ENCODE measurements around the gene CCDC34. TPM values are rescaled to one million over a fixed set of nuclear protein-coding genes. Genes with fewer than 3 reads are reported as not detected.

The CCDC34 gene
- total and polyA plus RNA-seq, 2 of the 8 experiments (the other 6 are each of a cell fraction or from before 2014, with no cell fraction given): 7.7 to 24.3 TPM

- no peak for FAIRE-seq
- 80% methylated on average over 5 of the region's 5 CpGs; no CpG with 5 or more reads in 1 of the 2 experiments for WGBS, 2 experiments (ENCODE audit: extremely low coverage in 1 of 2, insufficient coverage in 1 of 2, insufficient read length in 1 of 2, insufficient replicate concordance in 2 of 2, low coverage in 1 of 2, low lambda C conversion rate in 2 of 2, missing lambda C conversion rate in 1 of 2)
- TF ChIP-seq, protein P1, sequence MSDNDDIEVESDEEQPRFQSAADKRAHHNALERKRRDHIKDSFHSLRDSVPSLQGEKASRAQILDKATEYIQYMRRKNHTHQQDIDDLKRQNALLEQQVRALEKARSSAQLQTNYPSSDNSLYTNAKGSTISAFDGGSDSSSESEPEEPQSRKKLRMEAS (IDR thresholded peaks at IDR 0.05): no peak
- TF ChIP-seq RNF2 (IDR thresholded peaks at IDR 0.05; ENCODE audit: borderline replicate concordance, low read depth, low read length, missing control alignments, poor library complexity, severe bottlenecking) (no peak), RXRA (IDR thresholded peaks at IDR 0.05; ENCODE audit: insufficient read depth, low read depth, low read length) (no peak), SIX5 (IDR thresholded peaks at IDR 0.05; ENCODE audit: low read depth, low read length) (no peak), CTBP2 (IDR thresholded peaks at IDR 0.05; ENCODE audit: borderline replicate concordance, insufficient read depth, insufficient read length, low read length) (no peak), PHF8 (conservative IDR thresholded peaks at IDR 0.05; ENCODE audit: low read depth, low read length) (no peak), JUND (IDR thresholded peaks at IDR 0.05; ENCODE audit: low read length) (no peak), YY1 (IDR thresholded peaks at IDR 0.05; ENCODE audit: low read depth, low read length) (no peak), SAP30 (IDR thresholded peaks at IDR 0.05; ENCODE audit: insufficient read depth, insufficient replicate concordance, low read length) (no peak)
- TF ChIP-seq, protein P2, sequence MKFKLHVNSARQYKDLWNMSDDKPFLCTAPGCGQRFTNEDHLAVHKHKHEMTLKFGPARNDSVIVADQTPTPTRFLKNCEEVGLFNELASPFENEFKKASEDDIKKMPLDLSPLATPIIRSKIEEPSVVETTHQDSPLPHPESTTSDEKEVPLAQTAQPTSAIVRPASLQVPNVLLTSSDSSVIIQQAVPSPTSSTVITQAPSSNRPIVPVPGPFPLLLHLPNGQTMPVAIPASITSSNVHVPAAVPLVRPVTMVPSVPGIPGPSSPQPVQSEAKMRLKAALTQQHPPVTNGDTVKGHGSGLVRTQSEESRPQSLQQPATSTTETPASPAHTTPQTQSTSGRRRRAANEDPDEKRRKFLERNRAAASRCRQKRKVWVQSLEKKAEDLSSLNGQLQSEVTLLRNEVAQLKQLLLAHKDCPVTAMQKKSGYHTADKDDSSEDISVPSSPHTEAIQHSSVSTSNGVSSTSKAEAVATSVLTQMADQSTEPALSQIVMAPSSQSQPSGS (IDR thresholded peaks at IDR 0.05; ENCODE audit: low read length): no peak
Measured at GRCh38 chr11:27401280-27401832, 38.3 kb upstream of the CCDC34 start.

More at GRCh38 chr11:27401280-27401832, 38.3 kb upstream of the CCDC34 start:
- Histone ChIP-seq H3K4me3 (ENCODE audit: extremely low read depth in 1 of 4, insufficient read depth in 2 of 4, low read depth in 3 of 4, low read length in 4 of 4) (no peak overlapping the region), H2BK20ac (ENCODE audit: low read length) (no peak overlapping the region), H3K4me2 (ENCODE audit: insufficient read depth in 1 of 2, low read depth in 2 of 2, low read length in 2 of 2) (no peak overlapping the region), H3K4ac (replicated peaks; ENCODE audit: insufficient read length, low read depth, low read length) (no peak overlapping the region), H2BK5ac (ENCODE audit: low read depth, low read length) (no peak overlapping the region), H3K14ac (ENCODE audit: insufficient read length) (no peak overlapping the region), H3K36me3 (ENCODE audit: control insufficient read depth in 2 of 4, insufficient read depth in 4 of 4, low read length in 3 of 4) (peaks cover 0 to 21% (median 5%) of the 10 kb centered on the region in 4 experiments; a peak in 5 of 8 replicates), H4K5ac (ENCODE audit: insufficient read length, low read depth, low read length) (no peak overlapping the region), H3K18ac (ENCODE audit: extremely low read depth, low read length) (no peak overlapping the region), H4K8ac (ENCODE audit: extremely low read depth, insufficient read depth, low read length) (no peak overlapping the region), H3K4me1 (replicated peaks in 1 of 4; ENCODE audit: control insufficient read depth in 3 of 4, insufficient read depth in 4 of 4, low read length in 3 of 4) (peaks cover 0 to 6% (median 2%) of the 10 kb centered on the region in 4 experiments; a peak in 2 of 7 replicates), H4K91ac (replicated peaks; ENCODE audit: insufficient read length, low read length) (no peak overlapping the region), H3K79me2 (ENCODE audit: control insufficient read depth in 1 of 2, insufficient read depth in 2 of 2, low read length in 2 of 2) (peaks cover 3 to 44% of the 10 kb centered on the region in 2 experiments; a peak in 3 of 4 replicates), H2AK5ac (ENCODE audit: low read depth, low read length) (no peak overlapping the region), H2BK120ac (replicated peaks; ENCODE audit: low read depth, low read length) (no peak overlapping the region), H3K23me2 (ENCODE audit: low read depth, low read length) (no peaks in the 10 kb centered on the region), H3K27ac (ENCODE audit: low read depth, low read length) (no peak overlapping the region), H3K27me3 (replicated peaks in 1 of 4; ENCODE audit: control insufficient read depth in 3 of 4, extremely low read depth in 1 of 4, insufficient read depth in 3 of 4, low read length in 3 of 4) (no peaks in the 10 kb centered on the region), H3K9me3 (ENCODE audit: insufficient read depth in 2 of 2, low read depth in 1 of 2, low read length in 1 of 2) (no peaks in the 10 kb centered on the region), H2BK15ac (ENCODE audit: low read length) (no peak overlapping the region), H3K9ac (replicated peaks in 1 of 4; ENCODE audit: extremely low read depth in 1 of 4, low read depth in 3 of 4, low read length in 3 of 4) (no peak overlapping the region; a peak in 1 of 7 replicates), H3K23ac (ENCODE audit: insufficient read length) (no peak overlapping the region), H2BK12ac (ENCODE audit: low read depth, low read length) (no peak overlapping the region), H3K56ac (replicated peaks; ENCODE audit: insufficient read length, low read depth, low read length) (no peak overlapping the region), H4K20me1 (replicated peaks in 1 of 2; ENCODE audit: control insufficient read depth in 1 of 2, insufficient read depth in 2 of 2, low read length in 2 of 2) (peaks cover 4 to 13% of the 10 kb centered on the region in 2 experiments), H3K79me1 (ENCODE audit: low read depth, low read length) (peaks cover 4% of the 10 kb centered on the region; the same call in 1 of the 2 replicates), H2AFZ (ENCODE audit: low read length) (no peak overlapping the region)
- no peak for DNase-seq (ENCODE audit: low read depth in 1 of 2, low spot score in 2 of 2)
- ChIA-PET POLR2A (ENCODE audit: partially characterized antibody) (interaction anchor here (1.1 kb wide), 1 partner anchor 42 kb away, joined by 3 read pairs; no protein-coding TSS in a partner anchor), CTCF (ENCODE audit: partially characterized antibody) (interaction anchor here (0.7 to 2.3 kb wide), 4 partner anchors 11 to 85 kb away, joined by 3 to 7 read pairs (median 5); no protein-coding TSS in a partner anchor)

All from H1 (cell line).